Measurements from ENCODE around the gene FNBP1. TPM values are rescaled to one million over a fixed set of nuclear protein-coding genes. Genes with fewer than 3 reads are reported as not detected.
A peak's percentile ranks its signal among the peaks of the same experiment; 100 is the strongest.

FNBP1 gene
- total RNA-seq, 1 donor from 2014 or later: 202 TPM

GRCh38 chr9:130041648-130042405 is 1.2 kb downstream of the FNBP1 start:
- Mint-ChIP-seq H3K4me1 (ENCODE audit: low read depth) (peaks cover 66% of the 10 kb centered on the region), H3K36me3 (ENCODE audit: low read depth) (peaks cover 18% of the 10 kb centered on the region), H3K27ac (peak overlapping the region; percentile 95), H3K27me3 (ENCODE audit: insufficient read depth) (no peaks in the 10 kb centered on the region), H3K4me3 (peak overlapping the region; percentile 97), H3K9me3 (no peaks in the 10 kb centered on the region)
- DNase-seq (ENCODE audit: low spot score): no peak
- intact Hi-C loops (cut with micrococcal nuclease): loop anchor here (5.0 kb wide), 2 partner anchors 205 to 220 kb away; partner anchors contain the start of genes C9orf78, TOR1A and USP20

DNA sequence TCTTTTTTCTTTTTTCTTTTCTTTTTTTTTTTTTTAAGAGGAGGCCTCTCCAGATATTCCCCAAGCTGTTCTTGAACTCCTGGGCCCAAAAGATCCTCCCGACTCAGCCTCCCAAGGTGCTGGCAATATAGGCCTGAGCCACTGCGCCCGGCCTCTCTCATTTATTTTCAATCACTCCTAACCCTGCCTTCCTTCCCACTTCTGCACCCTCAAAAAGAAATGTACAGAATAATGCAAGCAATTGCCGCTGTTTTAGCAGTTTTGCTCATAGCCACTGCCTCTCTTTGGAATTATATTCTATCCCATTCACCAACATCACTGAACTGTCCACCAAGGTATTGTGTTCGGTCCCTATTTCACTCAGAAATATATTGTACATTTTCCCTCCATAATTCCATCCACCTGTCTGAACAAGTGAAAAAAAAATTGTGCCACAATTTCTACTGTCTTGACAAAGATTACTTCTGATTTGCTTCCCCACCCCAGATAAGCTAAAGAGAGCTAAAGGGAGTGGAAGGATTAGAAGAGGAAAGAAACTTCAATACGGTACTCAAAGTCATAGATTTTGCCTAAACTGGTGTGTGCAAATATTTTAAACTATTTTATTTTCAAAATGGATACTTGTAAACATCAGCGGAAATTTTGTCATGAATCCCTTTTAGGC is 1.9 kb downstream of the FNBP1 start:
- Mint-ChIP-seq H3K36me3 (ENCODE audit: low read depth) (peaks cover 22% of the 10 kb centered on the region), H3K4me1 (ENCODE audit: low read depth) (peaks cover 73% of the 10 kb centered on the region), H3K9me3 (no peaks in the 10 kb centered on the region), H3K4me3 (peak overlapping the region; percentile 97), H3K27me3 (ENCODE audit: insufficient read depth) (no peaks in the 10 kb centered on the region), H3K27ac (peak overlapping the region; percentile 95)
- no peak for DNase-seq (ENCODE audit: low spot score)
- intact Hi-C loops (cut with micrococcal nuclease): loop anchor here (5.0 kb wide), 2 partner anchors 204 to 219 kb away; partner anchors contain the start of genes C9orf78, TOR1A and USP20

DNA sequence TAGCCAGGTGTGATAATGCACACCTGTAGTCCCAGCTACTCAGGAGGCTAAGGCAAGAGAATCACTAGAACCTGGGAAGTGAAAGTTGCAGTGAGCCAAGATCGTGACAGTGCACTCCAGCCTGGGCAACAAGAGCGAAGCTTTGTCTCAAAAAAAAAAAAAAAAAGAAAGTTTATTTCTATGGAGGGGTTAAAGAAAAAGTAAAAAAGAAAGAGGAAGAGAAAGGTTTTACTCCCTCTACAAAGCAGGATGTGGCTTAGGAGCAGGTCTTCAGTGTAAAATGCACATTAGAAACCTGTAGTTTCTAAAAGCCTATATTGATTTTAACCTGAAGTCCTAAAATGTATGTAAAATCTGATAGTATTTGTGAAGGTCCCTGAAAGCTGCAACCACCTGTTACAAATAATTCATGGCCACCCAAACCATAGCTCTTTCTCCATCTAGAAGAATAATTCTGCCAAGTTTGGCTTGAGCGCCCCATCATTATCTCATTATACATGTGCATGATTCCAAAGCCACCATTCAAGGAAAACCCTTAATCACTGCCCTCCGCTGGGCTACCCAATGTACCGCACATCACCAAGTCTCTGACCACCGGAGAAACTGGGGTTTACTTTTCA is 3.4 kb downstream of the FNBP1 start:
- Mint-ChIP-seq H3K27ac (peak overlapping the region; percentile 95), H3K36me3 (ENCODE audit: low read depth) (peaks cover 24% of the 10 kb centered on the region), H3K27me3 (ENCODE audit: insufficient read depth) (no peaks in the 10 kb centered on the region), H3K4me1 (ENCODE audit: low read depth) (peaks cover 73% of the 10 kb centered on the region), H3K4me3 (peak overlapping the region; percentile 97), H3K9me3 (no peaks in the 10 kb centered on the region)
- no peak for DNase-seq (ENCODE audit: low spot score)
- intact Hi-C loops (cut with micrococcal nuclease): loop anchor here (1.0 to 10.0 kb wide), 5 partner anchors 77 to 555 kb away; partner anchors contain the start of genes C9orf78, TOR1A and USP20

DNA sequence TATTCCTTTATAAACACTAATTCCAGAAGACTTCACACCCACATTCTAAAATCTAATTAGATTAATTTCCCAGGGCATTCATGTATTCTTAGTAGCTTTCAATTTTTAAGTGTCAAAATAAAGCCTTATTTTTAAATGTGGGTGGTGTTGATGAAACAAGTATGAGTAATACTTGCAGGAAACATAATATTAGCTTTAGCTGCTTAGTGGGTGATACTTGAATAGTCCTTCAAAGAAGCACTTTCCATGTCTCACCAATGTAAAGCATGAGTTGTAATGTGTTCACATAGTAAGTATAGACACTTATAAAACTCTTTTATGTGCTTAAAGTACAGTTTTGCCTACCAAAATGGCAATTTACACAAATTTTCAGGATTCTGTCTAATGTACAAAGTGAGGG is 6.9 kb downstream of the FNBP1 start:
- peaks cover 31% of the 10 kb centered on the region for H3K36me3 Mint-ChIP-seq (ENCODE audit: low read depth)
- H3K9me3 Mint-ChIP-seq: no peaks in the 10 kb centered on the region
- DNase-seq (ENCODE audit: low spot score): no peak
- H3K27ac Mint-ChIP-seq: peak overlapping the region; percentile 98
- peak overlapping the region; percentile 72 for H3K4me3 Mint-ChIP-seq
- H3K4me1 Mint-ChIP-seq (ENCODE audit: low read depth): peaks cover 80% of the 10 kb centered on the region
- intact Hi-C loops (cut with micrococcal nuclease): loop anchor here (1.0 to 10.0 kb wide), 2 partner anchors 44 to 551 kb away; no protein-coding TSS in a partner anchor
- no peaks in the 10 kb centered on the region for H3K27me3 Mint-ChIP-seq (ENCODE audit: insufficient read depth)

DNA sequence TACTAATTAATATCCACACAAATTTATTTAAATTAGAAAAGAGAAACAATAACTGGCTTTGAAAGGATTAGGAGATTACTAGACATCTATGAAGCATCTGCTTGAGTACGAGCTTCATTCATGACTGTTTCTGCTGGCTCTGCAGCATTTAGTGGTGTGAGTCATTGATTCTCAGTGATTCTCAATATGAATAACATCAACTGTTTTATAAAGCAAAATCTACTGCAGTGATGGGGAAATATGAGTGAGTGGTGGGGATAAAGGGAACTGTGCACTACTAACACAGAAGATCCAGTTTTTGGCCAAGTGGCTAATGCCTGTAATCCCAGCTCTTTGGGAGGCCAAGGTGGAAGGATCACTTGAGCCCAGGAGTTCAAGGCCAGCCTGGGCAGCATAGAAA is 8.4 kb downstream of the FNBP1 start:
- Mint-ChIP-seq H3K9me3 (no peaks in the 10 kb centered on the region), H3K4me3 (peak overlapping the region; percentile 52), H3K36me3 (ENCODE audit: low read depth) (peaks cover 24% of the 10 kb centered on the region), H3K27me3 (ENCODE audit: insufficient read depth) (no peaks in the 10 kb centered on the region), H3K27ac (peak overlapping the region; percentile 98), H3K4me1 (ENCODE audit: low read depth) (peaks cover 84% of the 10 kb centered on the region)
- DNase-seq (ENCODE audit: low spot score): no peak
- intact Hi-C loops (cut with micrococcal nuclease): loop anchor here (1.0 to 10.0 kb wide), 4 partner anchors 11 to 550 kb away; no protein-coding TSS in a partner anchor

DNA sequence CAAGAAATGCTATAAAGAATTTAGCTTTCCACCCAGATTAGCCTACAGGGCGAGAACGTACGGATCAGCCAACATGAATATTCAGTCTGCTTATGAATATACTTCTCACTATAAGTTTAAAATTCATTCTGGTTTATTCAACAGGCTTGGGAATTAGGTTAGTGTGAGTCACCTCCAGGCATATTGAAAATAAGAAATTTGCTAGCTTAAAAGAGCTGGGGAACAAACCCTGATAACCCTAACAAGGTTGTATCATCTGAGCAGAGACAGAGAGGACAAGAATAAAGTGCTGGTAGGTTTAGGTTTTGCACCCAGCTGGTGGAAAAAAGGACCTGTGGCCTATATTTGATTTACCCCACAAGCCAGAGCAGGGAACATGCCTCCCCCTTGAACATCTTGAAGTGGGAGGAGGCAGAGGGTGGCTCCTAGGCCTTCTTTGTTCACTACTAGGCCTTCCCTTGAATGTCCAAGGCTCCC is 12.3 kb downstream of the FNBP1 start:
- intact Hi-C loops (cut with micrococcal nuclease): loop anchor here (1.0 to 10.0 kb wide), 3 partner anchors 23 to 546 kb away; no protein-coding TSS in a partner anchor
- Mint-ChIP-seq H3K27me3 (ENCODE audit: insufficient read depth) (no peaks in the 10 kb centered on the region), H3K4me3 (peak overlapping the region; percentile 24), H3K36me3 (ENCODE audit: low read depth) (peaks cover 33% of the 10 kb centered on the region), H3K27ac (peak overlapping the region; percentile 91), H3K9me3 (peaks cover 6% of the 10 kb centered on the region), H3K4me1 (ENCODE audit: low read depth) (peaks cover 88% of the 10 kb centered on the region)
- DNase-seq (ENCODE audit: low spot score): no peak

DNA sequence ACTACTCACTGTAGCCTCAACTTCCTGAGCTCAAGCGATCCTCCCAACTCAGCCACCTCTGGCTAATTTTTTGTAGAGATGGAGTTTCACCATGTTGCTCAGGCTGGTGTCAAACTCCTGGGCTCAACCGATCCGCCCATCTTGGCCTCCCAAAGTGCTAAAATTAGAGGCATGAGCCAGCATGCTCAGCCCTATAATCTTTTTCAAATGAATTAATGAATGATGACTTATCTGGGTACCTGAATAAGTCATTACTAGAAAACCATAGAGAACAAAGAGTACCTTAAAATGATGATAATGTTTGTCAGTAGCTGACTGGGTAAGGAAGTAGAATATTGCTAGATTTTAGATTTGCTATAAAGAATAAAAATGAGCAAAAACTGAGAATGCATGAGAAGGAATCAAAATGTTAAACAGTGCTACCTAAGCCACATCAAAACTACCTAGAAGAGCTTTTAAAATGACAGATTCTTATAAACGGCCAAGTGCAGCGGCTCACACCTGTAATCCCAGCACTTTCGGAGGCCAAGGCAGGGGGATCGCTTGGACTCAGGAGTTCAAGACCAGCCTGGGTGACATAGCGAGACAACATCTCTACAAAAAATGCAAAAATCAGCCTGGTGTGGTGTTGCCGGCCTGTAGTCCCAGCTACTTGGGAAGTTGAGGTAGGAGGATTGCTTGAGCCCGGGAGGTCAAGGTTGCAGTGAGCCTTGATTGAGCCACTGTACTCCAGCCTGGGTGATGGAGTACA is 13.6 kb downstream of the FNBP1 start:
- Mint-ChIP-seq H3K9me3 (peaks cover 6% of the 10 kb centered on the region), H3K27ac (peak overlapping the region; percentile 92), H3K4me3 (peak overlapping the region; percentile 28), H3K4me1 (ENCODE audit: low read depth) (peaks cover 87% of the 10 kb centered on the region), H3K27me3 (ENCODE audit: insufficient read depth) (no peaks in the 10 kb centered on the region), H3K36me3 (ENCODE audit: low read depth) (peaks cover 30% of the 10 kb centered on the region)
- DNase-seq (ENCODE audit: low spot score): no peak
- intact Hi-C loops (cut with micrococcal nuclease): loop anchor here (1.0 to 5.0 kb wide), 5 partner anchors 8 to 98 kb away; no protein-coding TSS in a partner anchor

GRCh38 chr9:130028493-130029222 is 14.3 kb downstream of the FNBP1 start:
- no peak for DNase-seq (ENCODE audit: low spot score)
- H3K36me3 Mint-ChIP-seq (ENCODE audit: low read depth): peaks cover 29% of the 10 kb centered on the region
- intact Hi-C loops (cut with micrococcal nuclease): loop anchor here (1.0 to 5.0 kb wide), 6 partner anchors 7 to 99 kb away; no protein-coding TSS in a partner anchor
- H3K9me3 Mint-ChIP-seq: peaks cover 6% of the 10 kb centered on the region
- H3K27ac Mint-ChIP-seq: peak overlapping the region; percentile 92
- peaks cover 92% of the 10 kb centered on the region for H3K4me1 Mint-ChIP-seq (ENCODE audit: low read depth)
- peak overlapping the region; percentile 28 for H3K4me3 Mint-ChIP-seq
- no peaks in the 10 kb centered on the region for H3K27me3 Mint-ChIP-seq (ENCODE audit: insufficient read depth)

- H3K4me1 Mint-ChIP-seq (ENCODE audit: low read depth): peaks cover 96% of the 10 kb centered on the region
- H3K36me3 Mint-ChIP-seq (ENCODE audit: low read depth): peaks cover 25% of the 10 kb centered on the region
- intact Hi-C loops (cut with micrococcal nuclease): loop anchor here (1.0 to 5.0 kb wide), 2 partner anchors 17 to 100 kb away; no protein-coding TSS in a partner anchor
- no peaks in the 10 kb centered on the region for H3K27me3 Mint-ChIP-seq (ENCODE audit: insufficient read depth)
- H3K9me3 Mint-ChIP-seq: peaks cover 6% of the 10 kb centered on the region
- peak overlapping the region; percentile 51 for H3K4me3 Mint-ChIP-seq
- peak overlapping the region; percentile 92 for H3K27ac Mint-ChIP-seq
- no peak for DNase-seq (ENCODE audit: low spot score)
Observed at GRCh38 chr9:130027533-130028365, 15.2 kb downstream of the FNBP1 start.

DNA sequence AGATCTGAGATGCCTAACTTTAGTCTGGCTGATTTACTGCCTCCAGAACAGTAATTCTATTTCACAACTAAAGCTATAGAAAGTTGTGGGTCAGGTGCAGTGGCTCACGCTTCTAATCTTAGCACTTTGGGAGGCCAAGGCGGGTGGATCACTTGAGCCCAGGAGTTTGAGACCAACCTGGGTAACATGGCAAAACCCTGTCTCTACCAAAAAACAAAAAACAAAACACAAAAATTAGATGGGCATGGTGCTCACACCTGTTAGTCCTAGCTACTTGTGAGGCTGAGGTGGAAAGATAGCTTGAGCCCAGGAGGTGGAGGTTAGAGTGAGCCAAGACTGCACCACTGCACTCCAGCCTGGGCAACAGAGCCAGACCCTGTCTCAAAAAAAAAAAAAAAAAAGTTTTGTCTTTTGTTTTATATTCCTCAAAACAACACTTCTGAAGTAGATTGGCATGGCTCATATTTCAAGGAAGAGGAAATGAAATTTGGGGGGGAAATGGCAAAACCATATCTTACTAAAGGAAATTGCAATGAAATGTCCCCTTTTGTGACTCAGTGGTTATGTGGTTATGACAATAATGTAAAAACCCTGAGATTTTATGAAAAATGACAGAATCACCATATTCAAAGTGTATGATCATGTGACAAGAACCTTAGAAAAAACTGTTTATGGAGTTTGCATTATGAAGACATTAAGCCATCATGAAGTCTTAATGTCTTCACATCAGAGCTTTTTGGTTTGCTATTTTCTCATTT is 16.2 kb downstream of the FNBP1 start:
- H3K4me1 Mint-ChIP-seq (ENCODE audit: low read depth): peaks cover 93% of the 10 kb centered on the region
- H3K27ac Mint-ChIP-seq: peak overlapping the region; percentile 75
- no peak for DNase-seq (ENCODE audit: low spot score)
- intact Hi-C loops (cut with micrococcal nuclease): loop anchor here (5.0 kb wide), 1 partner anchor 101 kb away; no protein-coding TSS in a partner anchor
- no peak overlapping the region for H3K4me3 Mint-ChIP-seq
- no peaks in the 10 kb centered on the region for H3K27me3 Mint-ChIP-seq (ENCODE audit: insufficient read depth)
- H3K9me3 Mint-ChIP-seq: peaks cover 6% of the 10 kb centered on the region
- peaks cover 24% of the 10 kb centered on the region for H3K36me3 Mint-ChIP-seq (ENCODE audit: low read depth)

All from activated T-helper 1 cell treated with anti-CD3 and anti-CD28 coated beads, Interleukin-12 subunit alpha, Interleukin-12 subunit beta, Interleukin-2, Interleukin-4 antibody, amounts not matched to agents 30 ng/mL and 10 ng/mL and 1 ng/mL, durations not matched to agents 14 hours and 24 hours and 36 hours (primary cell).